BLaER1 treated with 17β-estradiol and CSF1 and Interleukin-3, amounts not matched to agents 10 nM and 100 nM (cell line): ENCODE measurements around the gene FBXW10B.
"Not testable (repeated sequence)": the region's sequence is repeated elsewhere in the genome, so short reads cannot be mapped to it uniquely, and the experiment has no call there.

Experiments
- H3K27ac ChIP-seq, 11 experiments: shearing (Covaris generic); formaldehyde crosslinking; 2 replicates each; pipeline ENCODE4 v1.8.1; 2022
- H3K27me3 ChIP-seq, 11 experiments: shearing (Covaris generic); formaldehyde crosslinking; 2 replicates each; pipeline ENCODE4 v1.8.1; 2022
- H3K36me3 ChIP-seq, 11 experiments: shearing (Covaris generic); formaldehyde crosslinking; 2 replicates each; pipeline ENCODE4 v1.8.1; 2022
- H3K4me1 ChIP-seq, 10 experiments: shearing (Covaris generic); formaldehyde crosslinking; 2 replicates each; pipeline ENCODE4 v1.8.1; 2022
- H3K4me2 ChIP-seq, 11 experiments: shearing (Covaris generic); formaldehyde crosslinking; 2 replicates each; pipeline ENCODE4 v1.8.1; 2022
- H3K4me3 ChIP-seq, 10 experiments: shearing (Covaris generic); formaldehyde crosslinking; 2 replicates each; pipeline ENCODE4 v1.8.1; 2022
- H3K9ac ChIP-seq, 11 experiments: shearing (Covaris generic); formaldehyde crosslinking; 2 replicates each; pipeline ENCODE4 v1.8.1; 2022
- H3K9me3 ChIP-seq, 11 experiments: shearing (Covaris generic); formaldehyde crosslinking; replicated peaks in 1 of 11; 2 replicates each; pipeline ENCODE4 v1.8.1; 2022
- H4K20me1 ChIP-seq, 11 experiments: shearing (Covaris generic); formaldehyde crosslinking; 2 replicates each; pipeline ENCODE4 v1.8.1; 2022
- Cebpa-rat ChIP-seq, 11 experiments: shearing (Covaris generic); IDR thresholded peaks; 2 replicates each; pipeline ENCODE4 v1.8.1; 2022

Gene FBXW10B, protein sequence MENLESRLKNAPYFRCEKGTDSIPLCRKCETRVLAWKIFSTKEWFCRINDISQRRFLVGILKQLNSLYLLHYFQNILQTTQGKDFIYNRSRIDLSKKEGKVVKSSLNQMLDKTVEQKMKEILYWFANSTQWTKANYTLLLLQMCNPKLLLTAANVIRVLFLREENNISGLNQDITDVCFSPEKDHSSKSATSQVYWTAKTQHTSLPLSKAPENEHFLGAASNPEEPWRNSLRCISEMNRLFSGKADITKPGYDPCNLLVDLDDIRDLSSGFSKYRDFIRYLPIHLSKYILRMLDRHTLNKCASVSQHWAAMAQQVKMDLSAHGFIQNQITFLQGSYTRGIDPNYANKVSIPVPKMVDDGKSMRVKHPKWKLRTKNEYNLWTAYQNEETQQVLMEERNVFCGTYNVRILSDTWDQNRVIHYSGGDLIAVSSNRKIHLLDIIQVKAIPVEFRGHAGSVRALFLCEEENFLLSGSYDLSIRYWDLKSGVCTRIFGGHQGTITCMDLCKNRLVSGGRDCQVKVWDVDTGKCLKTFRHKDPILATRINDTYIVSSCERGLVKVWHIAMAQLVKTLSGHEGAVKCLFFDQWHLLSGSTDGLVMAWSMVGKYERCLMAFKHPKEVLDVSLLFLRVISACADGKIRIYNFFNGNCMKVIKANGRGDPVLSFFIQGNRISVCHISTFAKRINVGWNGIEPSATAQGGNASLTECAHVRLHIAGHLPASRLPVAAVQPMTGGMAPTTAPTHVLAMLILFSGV

DNA sequence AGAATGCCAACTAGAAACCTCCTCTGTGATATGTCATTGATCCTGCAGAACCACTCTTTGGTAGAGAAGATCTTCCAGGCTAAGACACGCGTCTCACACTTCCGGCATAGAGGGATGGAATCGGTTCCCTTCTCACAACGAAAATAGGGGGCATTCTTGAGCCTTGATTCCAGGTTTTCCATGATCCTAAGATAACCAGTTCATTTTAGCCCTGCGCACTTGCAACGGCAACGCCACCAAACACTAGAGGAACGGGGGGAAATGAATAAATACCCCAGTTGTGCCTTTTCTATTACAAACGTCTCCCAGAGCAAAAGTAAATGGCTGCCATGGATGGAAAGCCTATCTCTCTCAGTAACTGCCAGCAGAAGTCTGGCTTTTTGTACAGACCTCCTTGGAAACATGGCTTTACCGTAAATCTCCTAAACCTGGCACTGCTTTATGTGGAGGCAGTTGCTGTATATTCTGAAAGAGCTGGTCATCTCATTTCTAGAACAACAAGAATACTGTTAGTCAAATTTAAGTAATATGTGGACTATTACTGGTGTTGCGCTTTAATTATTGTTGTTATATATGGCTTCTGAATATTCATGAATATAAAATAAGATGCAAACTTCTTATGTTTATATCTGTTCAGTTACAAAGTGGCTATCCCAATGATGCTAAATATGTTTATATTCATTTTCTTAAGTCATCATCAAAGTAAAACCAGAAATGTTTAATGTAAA, at the start of gene FBXW10B:
Gene FBXW10B, minus strand, starts transcription at position 374 of the 728 bp plus-strand sequence. Its CDS starts 192 bp downstream, at position 182.
- not testable (repeated sequence) for H4K20me1 ChIP-seq, H3K4me3 ChIP-seq, H3K9me3 ChIP-seq, H3K27ac ChIP-seq, H3K4me1 ChIP-seq, H3K27me3 ChIP-seq, H3K9ac ChIP-seq, H3K36me3 ChIP-seq
- H3K4me2 ChIP-seq, result 0 out of 22 replicates have a peak within 1 kb of the TSS, but pooled peaks of 1 of the 11 experiments have one; percentile 32

DNA sequence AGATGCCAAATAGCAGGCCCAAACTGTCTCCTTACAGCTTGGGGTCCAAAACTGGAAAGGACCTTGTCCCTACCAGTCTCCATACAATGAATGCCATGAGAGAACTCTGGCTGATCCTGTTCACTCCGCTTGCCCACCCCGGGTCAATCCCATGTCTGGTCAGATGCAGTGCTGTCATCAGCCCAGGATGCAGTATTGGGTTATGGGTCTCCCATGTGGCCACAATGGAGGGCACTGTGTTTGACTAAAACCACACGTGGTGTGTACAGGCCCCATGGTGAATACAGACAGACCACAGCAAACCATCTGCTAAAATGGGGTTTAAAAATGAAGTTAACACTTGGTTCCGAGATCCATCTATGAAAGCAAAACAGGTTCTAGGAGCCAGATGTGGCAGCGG, 44.2 kb upstream of the FBXW10B start:
- H3K27ac ChIP-seq, result no peak overlapping the region
- no peak overlapping the region for H3K4me3 ChIP-seq
- H3K27me3 ChIP-seq, result no peaks in the 10 kb centered on the region
- no peaks in the 10 kb centered on the region for H3K9me3 ChIP-seq
- no peaks in the 10 kb centered on the region for H3K4me1 ChIP-seq
- H3K36me3 ChIP-seq, result peaks cover 0 to 37% (median 13%) of the 10 kb centered on the region in 11 experiments; a peak in 12 of 22 replicates
- no peaks in the 10 kb centered on the region for H4K20me1 ChIP-seq
- TF ChIP-seq Cebpa-rat (IDR thresholded peaks at IDR 0.05), result no peak
- H3K4me2 ChIP-seq, result no peak overlapping the region
- H3K9ac ChIP-seq, result no peak overlapping the region

DNA sequence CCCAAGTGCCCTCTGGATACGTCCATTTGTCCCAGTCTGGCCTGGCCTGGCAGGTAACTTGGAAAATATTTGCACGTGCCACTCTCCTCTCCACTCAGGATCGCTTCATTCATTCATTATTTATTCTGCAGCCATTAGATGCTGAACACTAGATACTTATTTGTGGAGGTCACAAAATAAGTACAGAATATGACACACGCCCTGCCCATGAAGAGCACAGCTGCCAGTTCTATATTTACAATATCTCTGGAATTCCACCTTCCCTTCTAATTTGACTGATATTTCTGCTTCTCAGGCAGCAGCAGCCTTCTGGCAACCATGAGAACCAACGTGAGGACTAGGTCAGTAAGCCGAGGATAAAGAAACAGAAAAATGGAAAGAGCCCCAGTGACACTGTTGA, 43.7 kb upstream of the FBXW10B start:
- Histone ChIP-seq H3K36me3 (peaks cover 0 to 35% (median 14%) of the 10 kb centered on the region in 11 experiments; a peak in 12 of 22 replicates), H3K27ac (no peak overlapping the region), H3K9me3 (no peaks in the 10 kb centered on the region), H3K4me3 (no peak overlapping the region), H3K4me1 (no peaks in the 10 kb centered on the region), H3K9ac (no peak overlapping the region), H3K27me3 (no peaks in the 10 kb centered on the region), H4K20me1 (no peaks in the 10 kb centered on the region), H3K4me2 (no peak overlapping the region)
- no peak for TF ChIP-seq Cebpa-rat (IDR thresholded peaks at IDR 0.05)

DNA sequence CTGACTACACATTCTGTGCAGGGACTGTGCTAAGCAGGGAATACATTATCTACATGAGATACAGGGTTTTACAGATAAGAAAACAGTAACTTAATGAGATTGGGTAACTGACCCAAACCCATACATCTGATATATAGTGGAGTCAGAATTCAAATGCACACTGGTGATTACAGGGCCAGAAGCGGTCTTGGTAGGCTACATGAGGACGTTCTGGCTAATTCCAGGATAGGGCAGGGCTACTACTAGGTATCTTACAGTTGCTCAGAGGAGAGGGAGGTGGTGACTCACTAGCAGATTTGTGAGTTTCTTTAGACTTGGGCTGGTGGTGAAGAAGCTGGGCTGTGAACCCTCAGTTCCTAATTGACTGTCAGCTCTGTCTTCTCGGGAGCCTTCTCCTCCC, 43.2 kb upstream of the FBXW10B start:
- no peak for TF ChIP-seq Cebpa-rat (IDR thresholded peaks at IDR 0.05)
- H3K36me3 ChIP-seq, result peaks cover 0 to 36% (median 15%) of the 10 kb centered on the region in 11 experiments; a peak in 11 of 22 replicates
- H3K4me2 ChIP-seq, result no peak overlapping the region
- no peak overlapping the region for H3K9ac ChIP-seq
- no peak overlapping the region for H3K27ac ChIP-seq
- H4K20me1 ChIP-seq, result no peaks in the 10 kb centered on the region
- no peaks in the 10 kb centered on the region for H3K9me3 ChIP-seq
- H3K27me3 ChIP-seq, result no peaks in the 10 kb centered on the region
- H3K4me3 ChIP-seq, result no peak overlapping the region
- no peaks in the 10 kb centered on the region for H3K4me1 ChIP-seq

DNA sequence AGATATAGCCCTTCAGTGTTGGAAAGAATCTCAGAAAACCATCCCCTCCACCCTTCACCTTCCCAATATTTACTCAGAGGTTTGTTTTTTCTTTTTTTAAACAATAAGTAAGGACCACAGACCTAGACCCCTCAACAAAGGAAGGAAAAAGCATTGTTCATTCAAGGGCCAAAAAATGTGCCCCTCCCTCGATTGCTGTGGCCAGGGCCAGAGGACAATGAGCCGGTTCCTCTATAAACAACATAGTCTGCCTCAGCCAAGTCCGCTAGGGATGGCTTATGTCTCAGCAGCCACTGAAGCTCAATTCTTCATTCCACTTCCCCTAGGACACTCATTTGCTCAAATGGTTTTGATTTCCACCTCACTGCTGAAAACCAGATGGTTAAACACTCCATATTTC, 40.6 kb upstream of the FBXW10B start:
- Histone ChIP-seq H3K9me3 (no peaks in the 10 kb centered on the region), H4K20me1 (no peaks in the 10 kb centered on the region), H3K4me2 (no peak overlapping the region), H3K4me3 (no peak overlapping the region), H3K4me1 (peaks cover 0 to 4% (median 0%) of the 10 kb centered on the region in 10 experiments; a peak in 3 of 20 replicates), H3K36me3 (peaks cover 0 to 44% (median 15%) of the 10 kb centered on the region in 11 experiments; a peak in 11 of 22 replicates), H3K27me3 (no peaks in the 10 kb centered on the region), H3K27ac (no peak overlapping the region), H3K9ac (no peak overlapping the region)
- TF ChIP-seq Cebpa-rat (IDR thresholded peaks at IDR 0.05), result no peak

DNA sequence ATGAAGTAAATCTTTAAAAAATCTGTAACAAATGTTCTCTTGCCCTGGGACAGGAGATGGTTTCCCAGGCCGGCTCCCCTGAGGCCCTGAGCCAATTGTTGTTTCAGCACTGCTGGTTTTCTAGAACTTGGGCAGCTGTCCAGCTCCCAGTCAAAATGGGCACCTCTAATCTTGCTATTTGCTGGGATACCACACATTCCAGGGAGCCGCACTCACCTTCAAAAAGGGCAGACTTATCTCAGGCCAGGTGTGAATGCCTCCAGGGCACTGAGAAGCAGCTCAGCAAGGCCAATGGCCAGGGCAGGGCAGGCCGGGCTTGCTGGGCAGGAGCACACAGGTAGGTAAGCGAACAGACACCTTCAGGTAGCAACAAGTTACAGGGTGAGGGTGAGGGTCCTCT, 40.2 kb upstream of the FBXW10B start:
- TF ChIP-seq Cebpa-rat (IDR thresholded peaks at IDR 0.05), result no peak
- no peak overlapping the region for H3K27ac ChIP-seq
- H3K4me3 ChIP-seq, result no peak overlapping the region
- peaks cover 0 to 41% (median 15%) of the 10 kb centered on the region in 11 experiments; a peak in 11 of 22 replicates for H3K36me3 ChIP-seq
- no peak overlapping the region for H3K9ac ChIP-seq
- H3K27me3 ChIP-seq, result no peaks in the 10 kb centered on the region
- no peaks in the 10 kb centered on the region for H4K20me1 ChIP-seq
- peaks cover 0 to 6% (median 0%) of the 10 kb centered on the region in 10 experiments; a peak in 3 of 20 replicates for H3K4me1 ChIP-seq
- no peak overlapping the region for H3K4me2 ChIP-seq
- H3K9me3 ChIP-seq, result no peaks in the 10 kb centered on the region

DNA sequence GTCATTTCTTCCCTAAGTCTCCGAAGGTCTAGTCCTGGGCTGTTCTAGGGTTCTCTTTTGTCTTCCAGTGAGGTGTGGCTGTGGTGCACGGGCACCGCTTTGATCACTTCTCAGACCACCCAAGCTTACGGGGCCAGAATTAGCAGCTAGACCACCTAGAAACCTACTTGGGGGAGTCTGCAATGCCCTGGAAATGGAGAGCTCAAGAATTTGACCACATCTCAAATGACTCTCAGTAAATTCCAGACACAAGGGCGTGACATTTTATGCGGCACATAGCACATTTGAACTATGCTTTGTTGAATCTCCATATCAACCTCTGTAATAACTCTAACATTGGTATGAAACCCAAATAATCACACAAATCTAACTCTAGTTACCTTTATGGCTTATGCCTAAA, 39.7 kb upstream of the FBXW10B start:
- H3K4me3 ChIP-seq, result no peak overlapping the region
- H3K9ac ChIP-seq, result no peak overlapping the region
- no peak overlapping the region for H3K27ac ChIP-seq
- no peak overlapping the region for H3K4me2 ChIP-seq
- H3K4me1 ChIP-seq, result peaks cover 0 to 6% (median 0%) of the 10 kb centered on the region in 10 experiments; a peak in 3 of 20 replicates
- H4K20me1 ChIP-seq, result no peaks in the 10 kb centered on the region
- no peaks in the 10 kb centered on the region for H3K27me3 ChIP-seq
- H3K9me3 ChIP-seq, result no peaks in the 10 kb centered on the region
- H3K36me3 ChIP-seq, result peaks cover 0 to 37% (median 11%) of the 10 kb centered on the region in 11 experiments; a peak in 10 of 22 replicates
- TF ChIP-seq Cebpa-rat (IDR thresholded peaks at IDR 0.05), result no peak

DNA sequence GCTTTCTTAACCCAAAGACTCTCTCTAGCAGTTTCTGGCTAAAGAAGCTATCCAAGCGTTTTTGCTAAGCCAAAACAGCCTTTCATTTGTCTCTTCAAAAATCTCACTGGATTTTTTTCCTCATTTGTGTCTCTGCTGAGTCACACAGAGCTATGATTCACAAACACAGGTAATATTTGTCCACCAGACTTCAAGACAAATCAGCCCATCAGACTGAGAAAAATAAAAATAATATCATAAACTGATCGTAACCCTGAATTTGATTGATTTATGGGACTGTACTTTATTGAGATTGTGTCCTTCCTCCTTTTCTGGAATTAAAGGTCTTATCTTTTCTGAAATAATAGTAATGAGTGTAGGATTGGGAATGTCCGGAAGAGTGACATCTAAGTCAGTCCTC, 38.8 kb upstream of the FBXW10B start:
- peaks cover 0 to 27% (median 6%) of the 10 kb centered on the region in 11 experiments; a peak in 5 of 22 replicates for H3K36me3 ChIP-seq
- H3K27me3 ChIP-seq, result no peaks in the 10 kb centered on the region
- no peaks in the 10 kb centered on the region for H4K20me1 ChIP-seq
- no peaks in the 10 kb centered on the region for H3K9me3 ChIP-seq
- H3K9ac ChIP-seq, result no peak overlapping the region
- no peak overlapping the region for H3K4me2 ChIP-seq
- H3K4me1 ChIP-seq, result peaks cover 0 to 6% (median 0%) of the 10 kb centered on the region in 10 experiments; a peak in 3 of 20 replicates
- no peak overlapping the region for H3K27ac ChIP-seq
- no peak overlapping the region for H3K4me3 ChIP-seq
- TF ChIP-seq Cebpa-rat (IDR thresholded peaks at IDR 0.05), result no peak

DNA sequence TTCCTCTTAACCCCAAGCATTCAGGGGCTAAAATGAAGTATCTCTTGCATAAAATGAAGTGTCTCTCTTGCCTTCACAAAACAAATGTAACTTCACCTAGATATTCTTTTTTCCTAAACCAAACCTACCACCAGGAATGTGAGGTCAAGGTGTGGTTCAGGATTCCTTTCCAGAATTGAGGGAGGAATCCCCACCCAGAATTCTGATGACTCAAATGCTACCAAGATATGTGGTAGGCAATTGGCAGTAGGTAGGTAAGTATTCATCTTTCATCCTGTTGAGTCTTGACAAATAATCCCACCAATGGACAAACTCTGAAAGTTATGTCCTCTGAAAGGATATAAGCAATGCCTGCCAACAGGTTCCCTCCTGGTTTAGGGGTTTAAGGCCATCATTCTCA, 38.4 kb upstream of the FBXW10B start:
- H3K27me3 ChIP-seq, result no peaks in the 10 kb centered on the region
- H3K4me1 ChIP-seq, result peaks cover 0 to 6% (median 0%) of the 10 kb centered on the region in 10 experiments; a peak in 3 of 20 replicates
- H3K36me3 ChIP-seq, result peaks cover 0 to 23% (median 6%) of the 10 kb centered on the region in 11 experiments; a peak in 5 of 22 replicates
- H3K9me3 ChIP-seq, result no peaks in the 10 kb centered on the region
- no peak overlapping the region for H3K9ac ChIP-seq
- H3K27ac ChIP-seq, result no peak overlapping the region
- H4K20me1 ChIP-seq, result no peaks in the 10 kb centered on the region
- H3K4me2 ChIP-seq, result no peak overlapping the region
- no peak overlapping the region for H3K4me3 ChIP-seq
- TF ChIP-seq Cebpa-rat (IDR thresholded peaks at IDR 0.05), result no peak
